NCI-H524 (cell line): ENCODE results near the gene CCDC182.

Experiments
- DNase-seq, 2 experiments: peaks; one replicate each; lab custom pipeline; 2025; lab: John Stamatoyannopoulos, UW

CCDC182 gene

GRCh38 chr17:57757735-57758134 lies 12.6 kb upstream of the CCDC182 start:
- DNase-seq = no peak

- no peak for DNase-seq
Measured at GRCh38 chr17:57756951-57757350, 11.9 kb upstream of the CCDC182 start.

GRCh38 chr17:57755480-57756070 lies 10.5 kb upstream of the CCDC182 start:
- no peak for DNase-seq

- DNase-seq = no peak
Measured at GRCh38 chr17:57752031-57752905, 7.2 kb upstream of the CCDC182 start.

GRCh38 chr17:57751348-57751971 lies 6.4 kb upstream of the CCDC182 start:
- no peak for DNase-seq

- no peak for DNase-seq
Measured at GRCh38 chr17:57750895-57751294, 5.8 kb upstream of the CCDC182 start.

- no peak for DNase-seq
Measured at GRCh38 chr17:57750109-57750871, 5.2 kb upstream of the CCDC182 start.

- DNase-seq = no peak
Measured at GRCh38 chr17:57749701-57750100, 4.6 kb upstream of the CCDC182 start.

GRCh38 chr17:57747221-57748017 lies 2.3 kb upstream of the CCDC182 start:
- peak; percentile 80 to 92 for DNase-seq

- peak in 1 of 2 experiments; percentile 29 for DNase-seq
Measured at GRCh38 chr17:57746221-57746620, 1.1 kb upstream of the CCDC182 start.

GRCh38 chr17:57744195-57745170 lies 616 bp downstream of the CCDC182 start:
- no peak for DNase-seq

- DNase-seq = no peak
Measured at GRCh38 chr17:57740235-57740528, 4.9 kb downstream of the CCDC182 start.

- DNase-seq = peak; percentile 89 to 92
Measured at GRCh38 chr17:57739402-57740234, 5.5 kb downstream of the CCDC182 start.

GRCh38 chr17:57737450-57737849 lies 7.6 kb downstream of the CCDC182 start:
- DNase-seq = no peak

GRCh38 chr17:57735707-57736106 lies 9.4 kb downstream of the CCDC182 start:
- DNase-seq = peak; percentile 72 to 88

GRCh38 chr17:57735230-57735629 lies 9.9 kb downstream of the CCDC182 start:
- DNase-seq = no peak

- no peak for DNase-seq
Measured at GRCh38 chr17:57733085-57733484, 12.0 kb downstream of the CCDC182 start.

- no peak for DNase-seq
Measured at GRCh38 chr17:57732062-57732461, 13.0 kb downstream of the CCDC182 start.

- no peak for DNase-seq
Measured at GRCh38 chr17:57730026-57730701, 14.9 kb downstream of the CCDC182 start.
